NK-92 (cell line): ENCODE data around the gene TBC1D10B.
"Not testable (repeated sequence)": the region's sequence is repeated elsewhere in the genome, so short reads cannot be mapped to it uniquely, and the experiment has no call there.

Experiments used
- DNase-seq: peaks from one replicate; lab custom pipeline; 2025; ENCODE audit not compliant: unreplicated experiment; lab: John Stamatoyannopoulos, UW

TBC1D10B gene

DNA sequence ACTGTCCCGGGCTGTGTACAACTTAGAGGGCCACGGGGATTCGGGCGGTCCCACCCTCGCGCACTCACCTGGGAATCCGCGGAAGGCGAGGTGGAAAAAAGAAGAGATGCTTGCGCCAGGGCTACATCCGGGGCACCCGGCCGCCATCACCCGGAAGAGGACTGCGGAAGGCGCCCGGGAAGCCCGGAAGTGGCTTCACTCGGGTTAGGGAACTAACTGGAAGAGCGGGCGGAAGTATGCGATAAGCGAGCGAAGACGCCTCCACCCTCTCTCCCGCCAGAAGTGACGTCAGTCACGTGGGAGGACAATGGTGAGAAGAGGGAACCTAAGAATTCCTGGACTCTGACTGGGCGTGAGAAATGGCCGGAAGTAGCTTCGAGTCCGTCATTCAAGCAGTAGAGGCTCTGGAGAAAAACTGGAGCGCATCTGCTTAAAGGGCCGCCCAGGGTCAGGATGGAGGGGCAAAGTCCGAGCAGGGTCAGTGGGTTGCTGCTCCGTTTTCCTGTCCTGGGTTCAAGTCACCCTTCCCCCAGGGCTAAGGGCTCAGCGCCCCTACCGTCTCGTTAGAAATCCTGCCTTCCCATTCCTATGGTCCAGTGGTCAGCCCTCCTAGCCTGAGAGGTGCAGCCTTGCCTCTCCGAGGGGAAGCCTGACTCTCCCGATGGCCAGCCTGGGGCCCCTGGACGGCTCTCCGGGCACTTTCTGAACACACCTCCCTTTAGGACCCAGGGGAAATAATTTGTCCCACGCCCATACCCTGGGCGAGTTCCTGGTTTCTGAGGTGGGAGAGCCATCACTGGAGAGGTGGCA lies 14.9 kb downstream of the TBC1D10B start, which contains the start of gene CD2BP2:
TSS of gene CD2BP2 (minus strand) at position 165 of the 810 bp plus-strand sequence. CDS start 627 bp downstream, outside the sequence.
- no peak for DNase-seq

DNA sequence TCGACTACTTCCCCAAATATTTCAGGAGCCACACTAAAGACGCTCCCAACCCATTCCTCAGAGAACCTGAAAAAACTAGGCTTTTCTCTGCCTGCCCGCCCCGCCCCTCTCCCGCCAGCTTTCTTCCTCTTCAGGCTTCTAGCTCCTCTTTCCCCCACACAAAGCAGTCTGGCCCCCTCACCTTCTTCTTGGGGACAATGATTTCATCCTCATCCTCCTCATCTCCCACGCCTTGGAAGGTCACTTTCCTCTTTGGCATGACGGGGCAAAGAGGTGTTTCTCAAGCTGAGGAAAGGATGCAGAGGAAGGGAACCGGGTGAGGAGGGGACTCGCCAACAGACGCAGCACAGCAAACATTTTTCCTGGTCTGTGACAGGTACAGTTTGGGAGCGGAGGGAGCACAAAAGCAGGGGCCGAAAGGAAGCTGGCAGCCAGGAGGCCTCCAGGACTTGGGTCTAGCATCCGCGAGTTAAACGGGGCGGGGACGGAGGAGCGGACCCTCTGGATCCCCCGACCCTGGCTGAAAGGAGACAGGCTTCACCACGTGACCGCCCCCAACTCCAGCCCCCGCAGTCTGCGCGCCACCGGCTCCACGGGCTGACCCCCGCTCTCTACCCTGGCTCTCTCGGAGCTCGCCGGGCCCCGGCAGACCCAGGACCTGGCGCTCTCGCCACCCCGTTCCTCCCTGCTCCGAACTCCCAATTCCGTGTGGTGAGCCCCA lies 15.7 kb downstream of the TBC1D10B start:
- no peak for DNase-seq

DNA sequence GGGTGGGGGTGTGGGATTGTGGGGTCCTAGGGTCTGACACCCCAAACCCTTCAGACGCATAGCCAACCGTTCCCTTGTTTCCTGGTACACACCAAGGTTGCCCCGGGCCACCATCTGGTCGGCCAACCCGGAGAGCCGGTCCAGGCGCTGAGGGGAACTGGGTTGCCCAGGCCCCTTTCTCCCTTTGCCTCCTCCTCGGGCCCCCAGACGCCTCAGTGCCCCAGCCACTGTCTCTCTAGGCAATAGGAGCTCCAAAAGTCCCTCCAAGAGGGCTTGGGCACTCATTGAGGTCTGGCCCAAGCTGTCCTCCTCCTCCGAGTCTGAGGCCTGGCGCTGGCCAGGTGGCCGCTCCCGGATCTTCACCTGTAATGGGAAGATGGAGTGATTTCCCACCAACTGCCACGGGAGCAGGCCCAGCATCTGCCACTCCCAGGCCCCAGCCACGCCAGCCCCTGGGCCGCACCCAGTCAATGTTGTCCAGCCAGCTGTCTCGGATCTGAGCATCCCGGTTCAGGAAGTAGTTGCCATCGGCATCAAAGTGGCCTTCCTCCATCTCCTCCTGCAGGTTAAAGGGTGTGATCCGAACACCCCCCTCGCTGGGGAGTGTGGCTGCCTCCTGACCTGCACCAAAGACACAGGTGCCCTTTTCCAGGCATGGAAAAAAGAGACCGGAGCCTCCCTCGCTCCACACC lies 16.7 kb downstream of the TBC1D10B start:
- no peak for DNase-seq

DNA sequence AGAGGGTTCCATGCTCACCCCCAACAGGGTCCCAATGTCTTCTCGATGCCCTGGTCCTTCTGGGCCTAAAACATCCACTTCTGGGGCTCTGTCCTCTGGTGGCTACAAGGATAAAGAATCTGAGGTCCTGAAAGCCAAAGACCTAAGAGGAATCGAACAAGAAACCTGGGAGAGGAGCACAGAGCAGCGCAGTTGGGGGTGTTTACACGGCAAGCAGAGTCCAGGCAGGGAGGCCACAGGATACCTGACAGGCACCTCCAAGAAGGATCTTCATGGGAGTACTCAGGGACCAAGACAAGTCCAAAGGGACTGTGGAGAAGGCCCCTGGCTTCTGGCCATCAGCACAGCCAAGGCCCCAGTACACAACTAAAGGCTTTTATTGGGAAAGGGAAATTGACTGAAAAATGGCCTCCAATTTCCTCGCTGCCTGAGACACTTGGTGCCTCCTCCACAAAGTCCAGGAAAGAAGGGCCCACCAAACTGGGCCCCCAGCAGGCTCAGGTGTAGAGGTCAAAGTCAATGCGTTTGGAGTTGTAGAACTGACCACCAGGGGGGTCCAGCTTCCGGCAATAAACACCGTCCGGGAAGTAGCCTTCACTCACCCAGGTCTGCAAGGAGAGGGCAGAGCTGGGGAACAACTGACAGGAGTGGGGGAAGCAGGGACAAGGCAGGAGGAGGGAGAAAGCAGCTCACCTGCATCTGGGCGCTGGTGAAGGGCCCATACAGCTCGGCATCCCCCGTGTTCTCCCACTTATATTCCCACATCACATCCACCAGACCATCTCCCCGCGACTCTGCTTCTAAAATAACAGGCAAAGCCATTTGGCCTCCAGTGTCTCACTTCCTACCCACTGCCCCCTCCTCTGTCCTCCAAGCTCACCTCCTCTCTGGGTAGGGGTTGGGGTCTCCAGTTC lies 17.5 kb downstream of the TBC1D10B start:
- DNase-seq: no peak

DNA sequence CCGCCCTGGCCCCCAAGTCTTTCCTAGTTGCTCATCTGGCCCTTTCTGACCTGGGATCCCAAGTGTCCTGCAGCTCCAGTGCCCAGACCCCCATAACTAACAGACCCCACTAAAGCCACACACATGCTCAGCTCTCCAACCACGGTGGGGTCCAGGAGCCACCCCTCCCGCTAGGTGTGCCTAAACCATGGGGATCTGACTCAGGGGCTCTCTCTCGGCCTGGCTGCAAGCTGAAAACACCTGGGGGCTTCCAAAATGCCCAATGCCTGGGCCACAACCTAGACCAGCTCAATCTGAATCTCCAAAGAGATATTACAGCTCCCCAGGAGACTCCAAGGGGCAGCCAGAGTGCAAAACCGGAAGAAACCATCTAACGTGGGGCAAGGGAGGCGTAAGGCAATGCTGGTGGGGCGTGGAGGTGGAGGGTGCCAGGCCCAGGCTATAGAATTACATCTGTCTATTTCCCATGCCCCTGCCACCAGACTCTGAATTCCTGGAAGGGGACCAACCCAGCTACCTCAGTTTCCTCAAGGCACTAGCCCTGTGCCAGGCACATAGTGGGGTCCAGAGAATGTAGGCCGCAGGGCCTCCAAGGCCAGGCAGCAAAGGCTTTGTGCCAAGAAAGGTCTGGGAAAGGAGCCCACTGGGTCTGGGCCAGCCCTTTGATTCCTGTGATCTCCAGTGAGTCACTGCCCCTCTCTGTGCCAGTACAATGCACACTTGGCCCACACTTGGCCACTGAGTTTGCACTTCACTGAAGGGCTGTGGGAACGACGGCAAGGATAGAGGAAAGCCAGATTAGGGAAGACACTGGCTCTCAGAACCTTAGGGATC lies 18.5 kb downstream of the TBC1D10B start:
- DNase-seq: no peak

DNA sequence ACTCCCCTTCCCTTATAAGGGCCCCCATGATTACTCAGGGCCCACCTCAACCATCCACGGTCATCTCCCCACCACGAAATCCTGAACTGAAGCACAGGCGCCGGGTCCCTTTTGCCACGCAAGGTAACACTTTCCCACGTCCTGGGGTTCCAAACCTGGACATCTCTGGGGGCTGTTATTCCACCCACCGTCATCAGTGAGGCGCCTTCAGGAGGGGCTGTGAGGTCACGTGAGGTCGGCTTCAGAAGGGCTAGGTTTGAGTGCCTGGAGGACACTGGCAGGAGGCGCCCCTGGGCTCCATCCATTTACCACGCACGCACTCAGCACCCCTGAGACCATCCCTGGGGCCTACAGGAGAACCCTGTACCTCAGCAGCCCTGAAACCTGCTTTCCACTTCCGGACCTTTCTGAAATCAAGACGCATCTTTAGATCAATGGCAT lies 19.3 kb downstream of the TBC1D10B start:
- DNase-seq: no peak

DNA sequence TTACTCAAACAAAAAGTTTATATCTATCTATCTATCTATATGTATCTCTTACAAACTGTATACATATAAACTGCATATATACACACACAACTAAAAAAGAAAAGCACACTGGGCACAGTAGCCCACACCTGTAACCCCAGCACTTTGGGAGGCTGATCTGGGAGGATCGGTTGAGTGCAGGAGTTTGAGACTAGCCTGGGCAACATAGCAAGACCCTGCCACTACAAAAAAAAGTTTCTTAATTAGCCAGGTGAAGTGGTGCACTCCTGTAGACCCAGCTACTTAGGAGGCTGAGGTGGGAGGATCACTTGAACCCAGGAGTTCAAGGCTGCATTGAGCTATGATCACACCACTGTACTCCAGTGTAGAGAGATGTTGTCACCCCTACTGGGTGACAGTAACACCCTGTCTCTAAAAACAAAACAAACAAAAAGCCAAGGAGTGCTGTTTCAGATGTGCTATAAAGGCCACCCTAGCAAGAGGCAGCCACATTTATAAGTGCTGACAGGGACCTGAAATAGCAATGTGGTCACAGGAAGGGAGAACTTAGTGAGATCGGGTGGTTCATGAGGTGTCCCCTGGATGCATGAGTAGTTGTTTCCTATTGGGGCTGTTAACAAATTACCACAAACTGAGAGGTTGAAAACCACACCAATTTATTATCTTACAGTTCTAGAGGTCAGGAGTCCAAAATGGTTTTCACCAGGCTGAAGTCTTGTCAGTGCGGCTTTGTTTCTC lies 20.0 kb downstream of the TBC1D10B start:
- no peak for DNase-seq

DNA sequence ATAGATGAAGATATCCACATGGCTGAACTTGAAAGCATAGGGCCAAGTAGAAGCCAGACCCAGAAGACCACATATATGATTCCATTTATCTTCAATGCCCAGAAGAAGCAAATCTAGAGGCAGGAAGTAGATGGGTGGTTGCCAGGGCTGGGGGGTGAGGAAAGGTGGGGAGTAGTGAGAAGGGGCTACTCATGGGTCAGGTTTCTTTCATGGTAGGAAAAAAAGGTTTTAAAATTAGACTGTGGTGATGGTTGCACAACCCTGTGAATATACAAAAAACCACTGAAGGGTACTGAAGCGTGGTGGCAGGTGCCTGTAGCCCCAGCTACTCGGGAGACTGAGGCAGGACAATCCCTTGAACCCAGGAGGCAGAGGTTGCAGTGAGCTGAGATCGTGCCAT lies 20.6 kb downstream of the TBC1D10B start:
- DNase-seq: no peak

DNA sequence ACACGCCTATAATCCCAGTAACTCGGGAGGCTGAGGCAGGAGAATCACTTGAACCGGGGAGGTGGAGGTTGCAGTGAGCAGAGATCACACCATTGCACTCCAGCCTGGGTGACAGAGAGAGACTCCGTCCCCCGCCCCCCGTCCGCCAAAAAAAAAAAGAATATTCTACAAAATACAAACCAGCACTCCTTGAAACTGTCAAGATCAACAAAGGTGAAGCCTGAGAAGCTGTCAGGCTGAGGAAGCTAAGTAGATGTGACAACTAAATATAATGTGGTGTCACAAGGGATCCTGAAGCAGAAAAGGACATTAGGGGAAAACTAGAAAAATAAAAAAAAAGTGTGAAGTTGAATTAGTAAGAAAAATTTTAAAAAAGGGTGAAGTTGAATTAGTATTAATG lies 21.4 kb downstream of the TBC1D10B start:
- DNase-seq: no peak

DNA sequence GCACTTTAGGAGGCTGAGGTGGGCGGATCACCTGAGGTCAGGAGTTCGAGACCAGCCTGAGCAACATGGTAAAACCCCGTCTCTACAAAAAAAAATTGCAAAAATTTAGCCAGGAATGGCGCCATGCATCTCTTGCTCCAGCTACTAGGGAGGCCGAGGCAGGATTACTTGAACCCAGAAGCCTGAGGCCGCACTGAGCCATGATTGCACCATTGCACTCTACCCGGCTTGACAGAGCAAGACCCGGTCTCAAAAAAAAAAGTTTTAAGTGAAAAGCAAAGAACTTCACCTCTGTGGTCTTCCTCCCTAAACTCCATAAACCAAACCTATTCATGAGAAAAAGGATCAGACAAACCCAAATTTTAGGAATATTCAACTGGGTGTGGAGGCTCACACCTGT lies 22.2 kb downstream of the TBC1D10B start:
- no peak for DNase-seq

DNA sequence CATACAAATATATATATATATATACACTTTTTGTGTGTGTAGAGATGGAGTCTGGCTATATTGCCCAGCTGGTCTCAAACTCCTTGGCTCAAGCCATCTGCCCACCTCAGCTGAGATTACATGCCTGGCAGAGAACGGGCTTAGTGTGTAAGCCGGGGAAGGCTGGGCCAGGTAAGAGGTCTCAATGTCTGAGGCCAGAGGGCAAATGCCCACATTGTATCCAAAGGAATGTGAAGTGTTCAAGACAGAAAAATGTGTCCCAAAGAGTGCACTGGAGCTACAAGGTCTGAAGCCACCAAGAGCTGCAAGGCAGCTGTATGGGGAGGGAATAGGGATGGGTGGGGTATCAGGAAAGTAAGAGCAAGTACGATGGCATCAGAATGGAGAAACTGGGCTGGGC lies 24.0 kb downstream of the TBC1D10B start:
- DNase-seq: no peak

DNA sequence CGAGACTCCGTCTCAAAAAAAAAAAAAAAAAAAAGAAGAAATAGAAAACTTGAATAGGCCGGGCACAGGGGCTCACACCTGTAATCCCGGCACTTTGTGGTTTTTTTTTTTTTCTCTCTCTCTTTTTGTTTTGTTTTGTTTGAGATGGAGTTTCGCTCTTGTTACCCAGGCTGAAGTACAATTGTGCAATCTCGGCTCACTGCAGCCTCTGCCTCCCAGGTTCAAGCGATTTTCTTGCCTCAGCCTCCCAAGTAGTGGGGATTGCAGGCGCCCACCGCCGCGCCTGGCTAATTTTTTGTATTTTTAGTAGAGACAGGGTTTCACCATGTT lies 26.8 kb downstream of the TBC1D10B start:
- not testable (repeated sequence) for DNase-seq

DNA sequence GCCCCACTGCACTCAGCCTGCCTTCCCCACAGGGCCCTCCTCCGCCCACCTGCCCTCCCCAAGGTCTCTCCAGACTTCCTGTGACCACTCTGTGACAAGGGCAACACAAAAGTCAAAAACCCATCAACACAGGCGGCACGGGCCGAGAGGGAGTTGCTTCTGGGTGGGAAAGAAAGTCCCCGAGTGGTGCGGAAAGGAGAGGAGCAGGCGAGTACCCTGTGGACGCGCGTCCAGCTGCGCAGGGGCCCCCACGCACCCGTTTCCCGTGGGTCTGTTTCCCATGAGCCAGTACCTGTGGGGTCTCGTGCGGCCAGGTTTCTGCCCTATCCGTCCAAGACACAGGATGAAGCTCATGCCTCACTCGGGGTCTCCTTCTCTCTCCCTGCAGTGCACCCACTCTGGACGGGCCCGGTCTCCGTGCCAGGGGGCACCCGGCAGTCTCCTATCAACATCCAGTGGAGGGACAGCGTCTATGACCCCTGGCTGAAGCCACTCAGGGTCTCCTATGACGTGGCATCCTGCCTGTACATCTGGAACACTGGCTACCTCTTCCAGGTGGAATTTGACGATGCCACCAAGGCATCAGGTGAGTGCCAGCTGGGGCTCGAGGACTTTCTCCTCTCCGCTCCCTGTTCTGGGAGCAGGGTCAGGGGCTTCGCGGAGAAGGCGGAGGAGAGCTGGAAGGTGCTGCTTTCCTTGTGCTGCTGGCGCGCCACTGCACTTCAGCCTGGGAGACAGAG lies 27.4 kb downstream of the TBC1D10B start:
- DNase-seq: no peak

DNA sequence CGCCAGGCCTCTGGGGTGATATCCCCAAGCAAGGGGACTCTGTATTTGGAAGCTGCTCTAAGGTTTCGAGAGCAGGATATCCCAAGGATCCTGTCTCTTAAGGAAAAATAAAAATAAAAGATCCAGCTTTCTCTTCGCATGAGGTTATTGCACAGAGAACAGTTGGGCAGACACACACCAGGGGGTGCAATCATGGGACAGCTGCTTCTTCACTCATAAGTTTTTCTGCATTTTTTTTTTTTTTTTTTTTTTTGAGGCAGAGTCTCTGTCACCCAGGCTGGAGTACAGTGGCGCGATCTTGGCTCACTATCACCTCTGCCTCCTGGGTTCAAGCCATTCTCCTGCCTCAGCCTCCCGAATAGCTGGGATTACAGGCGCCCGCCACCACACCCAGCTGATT lies 28.3 kb downstream of the TBC1D10B start:
- DNase-seq: not testable (repeated sequence)

DNA sequence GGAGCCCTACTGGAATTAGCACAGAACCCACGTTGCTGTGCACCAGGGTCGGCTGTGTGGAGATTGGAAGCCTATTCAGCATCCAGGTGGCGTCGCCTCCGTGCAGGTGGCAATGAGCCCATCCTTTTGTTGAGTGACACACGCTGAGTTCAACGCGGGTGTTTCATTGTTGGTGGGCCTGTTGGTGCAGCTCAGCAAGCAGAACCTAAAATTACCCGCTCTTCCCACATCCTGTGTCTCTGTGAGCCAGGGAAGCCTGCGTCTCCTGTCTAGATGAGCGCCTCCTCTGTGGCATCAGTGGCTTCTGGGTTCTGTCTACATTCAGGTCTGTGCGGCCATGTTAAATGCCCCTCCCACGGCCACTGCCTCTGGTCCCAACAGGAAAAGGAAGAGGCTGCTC lies 29.7 kb downstream of the TBC1D10B start:
- no peak for DNase-seq

DNA sequence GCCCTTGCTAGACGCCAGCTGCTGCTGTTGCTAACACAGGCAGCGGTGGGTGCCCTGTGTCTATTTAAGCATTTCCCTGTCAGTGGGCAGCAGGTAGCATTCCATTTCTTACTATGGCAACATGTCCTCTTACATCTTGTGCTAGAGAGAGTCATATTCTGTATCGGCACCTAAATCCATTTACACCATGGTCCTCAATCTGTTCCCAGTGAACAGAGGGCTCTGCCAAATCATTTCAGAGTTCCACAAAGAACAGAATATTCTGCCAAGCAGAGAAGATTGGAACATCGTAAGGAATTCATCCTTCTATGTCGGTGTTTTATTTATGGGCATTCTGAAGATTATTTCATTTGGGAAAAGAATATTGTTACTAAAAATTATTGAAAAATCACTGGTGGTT lies 31.6 kb downstream of the TBC1D10B start:
- DNase-seq: not testable (repeated sequence)

DNA sequence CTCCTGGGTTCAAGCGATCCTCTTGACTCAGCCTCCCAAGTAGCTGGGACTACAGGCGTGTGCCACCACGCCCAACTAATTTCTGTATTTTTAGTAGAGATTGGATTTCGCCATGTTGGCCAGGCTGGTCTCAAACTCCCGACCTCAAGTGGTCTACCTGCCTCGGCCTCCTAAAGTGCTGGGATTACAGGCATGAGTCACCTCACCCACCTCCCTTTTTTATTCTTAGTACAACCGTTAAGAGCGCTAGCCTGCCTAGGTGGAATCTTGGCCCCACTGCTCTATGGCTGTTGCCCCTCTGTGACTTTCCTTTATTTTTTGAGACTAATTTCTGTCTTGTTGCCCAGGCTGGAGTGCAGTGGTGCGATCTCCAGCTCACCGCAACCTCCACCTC lies 32.3 kb downstream of the TBC1D10B start:
- DNase-seq: not testable (repeated sequence)
